ENCODE measurements around the gene FBLN2. TPM values are rescaled to one million over a fixed set of nuclear protein-coding genes. Genes with fewer than 3 reads are reported as not detected.

FBLN2 gene
- total RNA-seq, 1 experiment from 2014 or later, result not detected

DNA sequence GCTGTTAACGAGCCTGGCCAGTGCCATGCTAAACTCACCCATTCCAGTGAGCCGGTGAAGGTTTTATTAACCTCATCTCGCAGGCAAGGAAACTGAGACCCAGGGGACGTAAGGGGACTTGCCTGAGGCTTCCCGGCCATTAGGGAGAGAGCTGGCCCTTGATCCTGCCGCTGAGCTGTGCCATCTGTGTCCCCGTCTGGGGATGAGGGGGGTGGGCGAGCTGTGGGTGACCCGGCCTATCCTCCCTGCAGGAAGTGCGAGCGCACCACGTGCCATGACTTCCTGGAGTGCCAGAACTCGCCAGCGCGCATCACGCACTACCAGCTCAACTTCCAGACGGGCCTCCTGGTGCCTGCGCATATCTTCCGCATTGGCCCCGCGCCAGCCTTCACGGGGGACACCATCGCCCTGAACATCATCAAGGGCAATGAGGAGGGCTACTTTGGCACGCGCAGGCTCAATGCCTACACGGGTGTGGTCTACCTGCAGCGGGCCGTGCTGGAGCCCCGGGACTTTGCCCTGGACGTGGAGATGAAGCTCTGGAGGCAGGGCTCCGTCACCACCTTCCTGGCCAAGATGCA lies 88.5 kb downstream of the FBLN2 start:
- Histone ChIP-seq H3K36me3 (no peaks in the 10 kb centered on the region), H3K27me3 (peaks cover 26% of the 10 kb centered on the region; the same call in 1 of the 2 replicates), H3K4me3 (no peak overlapping the region), H3K27ac (no peak overlapping the region), H3K4me1 (no peaks in the 10 kb centered on the region), H3K9me3 (replicated peaks) (no peaks in the 10 kb centered on the region)
- no peak for DNase-seq

DNA sequence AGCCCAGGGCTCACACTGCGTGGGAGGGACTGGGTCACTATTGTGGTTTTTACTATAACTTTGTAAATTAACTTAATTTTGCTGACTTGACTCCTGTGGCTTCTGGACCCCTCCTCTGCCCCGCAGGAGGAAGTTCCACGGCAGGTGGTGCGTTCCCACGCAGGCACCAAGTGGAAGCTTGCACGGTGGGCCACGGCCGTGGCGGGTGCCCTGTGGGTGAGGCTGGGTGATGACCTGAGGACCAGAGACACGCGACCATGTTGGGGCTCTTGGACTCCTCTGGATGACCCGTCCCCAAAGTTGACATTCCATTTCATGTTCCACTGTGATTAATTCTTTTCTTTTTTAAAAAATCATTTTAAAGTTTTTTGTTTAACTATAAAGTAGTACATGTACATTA lies 89.0 kb downstream of the FBLN2 start:
- no peaks in the 10 kb centered on the region for H3K4me1 ChIP-seq
- H3K36me3 ChIP-seq, result no peaks in the 10 kb centered on the region
- no peaks in the 10 kb centered on the region for H3K9me3 ChIP-seq (replicated peaks)
- H3K27me3 ChIP-seq, result peaks cover 23% of the 10 kb centered on the region; the same call in 1 of the 2 replicates
- no peak overlapping the region for H3K27ac ChIP-seq
- DNase-seq, result no peak
- no peak overlapping the region for H3K4me3 ChIP-seq

DNA sequence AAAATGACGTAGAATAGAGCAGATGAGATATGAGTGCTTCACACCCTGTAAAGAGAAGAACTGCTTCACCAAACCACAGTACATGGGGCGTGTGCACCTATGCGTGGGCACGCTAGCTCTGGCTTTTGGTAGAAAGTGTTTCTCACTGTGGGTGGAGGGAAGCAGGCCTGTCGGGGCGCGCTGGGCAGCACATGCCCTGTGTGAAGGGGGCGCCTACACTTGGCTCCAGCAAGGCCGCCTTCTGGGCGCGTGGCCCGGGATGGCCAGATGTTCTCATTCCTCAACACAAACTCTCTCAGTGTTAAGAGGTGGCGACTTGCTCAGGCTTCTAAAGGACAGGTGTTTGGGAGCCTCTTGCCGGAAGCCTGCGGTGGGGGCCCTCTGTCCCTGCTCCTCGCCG lies 90.0 kb downstream of the FBLN2 start:
- H3K4me1 ChIP-seq, result no peaks in the 10 kb centered on the region
- no peaks in the 10 kb centered on the region for H3K9me3 ChIP-seq (replicated peaks)
- no peak overlapping the region for H3K27ac ChIP-seq
- no peaks in the 10 kb centered on the region for H3K36me3 ChIP-seq
- H3K27me3 ChIP-seq, result peaks cover 17% of the 10 kb centered on the region
- H3K4me3 ChIP-seq, result no peak overlapping the region
- peak in 1 of 2 experiments; percentile 20 for DNase-seq

DNA sequence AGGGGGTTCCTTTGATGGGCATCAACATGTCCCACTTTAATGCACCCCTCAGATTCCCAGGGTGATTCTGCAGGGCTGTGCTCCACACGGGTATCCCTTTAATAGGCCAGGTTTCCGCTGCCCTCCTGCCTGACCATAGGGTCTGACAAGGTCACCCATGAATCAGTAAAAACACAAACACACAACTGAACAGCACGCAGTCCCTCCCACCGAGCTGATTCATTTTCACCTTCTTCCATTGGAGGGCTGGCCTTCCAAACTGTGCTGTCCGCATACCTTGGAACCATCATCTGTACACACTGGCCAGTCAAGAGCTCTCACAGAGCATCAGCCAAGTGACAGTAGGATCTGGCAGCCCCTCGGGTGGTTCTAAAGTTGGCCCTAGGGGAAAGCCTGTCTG lies 93.7 kb downstream of the FBLN2 start:
- H3K36me3 ChIP-seq, result no peaks in the 10 kb centered on the region
- no peak overlapping the region for H3K4me3 ChIP-seq
- DNase-seq, result no peak
- H3K9me3 ChIP-seq (replicated peaks), result no peaks in the 10 kb centered on the region
- peaks cover 6% of the 10 kb centered on the region for H3K27me3 ChIP-seq
- no peaks in the 10 kb centered on the region for H3K4me1 ChIP-seq
- H3K27ac ChIP-seq, result no peak overlapping the region

DNA sequence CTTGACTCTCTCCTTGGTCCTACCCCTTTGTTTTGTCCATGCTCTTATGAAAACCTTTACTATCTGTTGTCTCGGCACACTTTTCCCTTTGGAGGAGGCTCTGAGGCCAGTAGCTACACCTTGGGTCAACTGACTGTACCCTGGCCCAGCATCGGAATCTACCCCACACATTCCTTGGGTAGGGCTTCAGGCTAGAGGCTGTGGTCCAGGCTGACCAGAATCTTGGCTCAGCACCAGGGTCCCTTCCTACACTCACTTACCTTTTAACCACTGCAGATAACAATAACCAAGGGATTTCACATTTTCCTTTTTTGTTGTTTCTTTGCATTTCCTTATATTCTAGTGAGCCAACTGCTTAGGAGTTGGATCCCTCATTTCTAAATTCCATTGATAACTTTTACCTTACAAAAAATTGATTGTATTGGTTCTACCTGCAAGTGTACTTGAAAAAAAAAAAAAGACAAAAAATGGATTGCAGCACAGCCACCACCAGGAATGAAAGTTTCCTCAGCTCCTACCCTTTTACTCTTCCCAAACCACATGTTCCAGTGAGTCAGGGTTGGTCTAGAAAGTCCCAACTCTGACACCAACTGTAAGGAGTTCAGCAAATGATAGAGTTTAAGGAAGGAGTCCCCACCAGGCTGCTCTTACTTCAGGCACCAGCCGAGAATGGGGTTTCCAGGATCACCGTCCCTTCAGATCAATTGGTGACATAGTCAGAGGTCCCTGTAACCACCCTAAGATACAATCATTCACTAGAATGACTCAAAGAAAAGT lies 95.6 kb downstream of the FBLN2 start:
- H3K27ac ChIP-seq, result no peak overlapping the region
- DNase-seq, result no peak
- no peaks in the 10 kb centered on the region for H3K9me3 ChIP-seq (replicated peaks)
- H3K4me1 ChIP-seq, result no peaks in the 10 kb centered on the region
- no peaks in the 10 kb centered on the region; the same call in 1 of the 2 replicates for H3K27me3 ChIP-seq
- H3K36me3 ChIP-seq, result no peaks in the 10 kb centered on the region
- no peak overlapping the region for H3K4me3 ChIP-seq

- Histone ChIP-seq H3K27me3 (no peaks in the 10 kb centered on the region; the same call in none of the 2 replicates), H3K27ac (no peak overlapping the region), H3K4me1 (no peaks in the 10 kb centered on the region), H3K9me3 (replicated peaks) (no peaks in the 10 kb centered on the region), H3K4me3 (no peak overlapping the region), H3K36me3 (no peaks in the 10 kb centered on the region)
- no peak for DNase-seq
Observed at GRCh38 chr3:13645801-13646637, 97.1 kb downstream of the FBLN2 start.

DNA sequence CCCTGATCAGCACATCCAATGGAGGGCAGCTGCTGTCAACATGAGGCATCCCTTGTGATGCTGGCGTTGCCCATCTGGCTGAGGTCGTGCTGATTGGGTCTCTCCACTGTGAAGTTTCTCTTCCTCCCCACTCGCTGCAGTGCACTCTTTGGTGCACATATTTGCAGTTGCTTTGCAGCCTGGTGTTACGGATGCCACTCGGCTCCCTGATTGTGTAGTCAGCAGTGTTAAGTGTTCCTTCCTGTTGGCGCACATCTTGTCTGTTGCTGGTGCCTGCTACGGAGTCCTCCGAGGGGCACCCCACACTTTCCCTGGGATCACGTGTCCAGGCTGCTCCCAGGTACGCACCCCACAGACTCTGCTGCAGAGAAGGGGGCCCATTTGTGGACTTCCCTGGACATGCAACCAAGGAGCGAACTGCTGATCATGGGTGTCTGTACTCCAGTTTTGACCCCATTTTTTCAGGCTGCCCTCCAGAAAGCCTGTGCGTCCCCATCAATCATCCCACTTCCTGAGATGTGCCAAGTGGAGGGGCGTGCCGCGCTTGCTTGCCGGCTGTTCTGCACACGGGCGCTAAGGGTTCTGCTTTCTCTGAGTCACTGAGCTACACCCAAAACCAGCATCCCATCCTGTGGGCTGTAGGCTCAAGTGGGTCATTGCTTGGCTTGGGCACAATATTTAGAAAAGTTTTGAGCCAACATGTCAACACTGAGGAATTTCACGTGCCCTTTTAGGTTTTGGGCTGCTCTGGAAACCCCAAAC lies 98.6 kb downstream of the FBLN2 start:
- no peaks in the 10 kb centered on the region; the same call in none of the 2 replicates for H3K27me3 ChIP-seq
- no peak overlapping the region for H3K4me3 ChIP-seq
- no peak overlapping the region for H3K27ac ChIP-seq
- no peak for DNase-seq
- H3K36me3 ChIP-seq, result no peaks in the 10 kb centered on the region
- no peaks in the 10 kb centered on the region for H3K4me1 ChIP-seq
- H3K9me3 ChIP-seq (replicated peaks), result no peaks in the 10 kb centered on the region

- Histone ChIP-seq H3K4me1 (no peaks in the 10 kb centered on the region), H3K27ac (no peak overlapping the region), H3K4me3 (no peak overlapping the region)
Observed at GRCh38 chr3:13648060-13649001, 99.4 kb downstream of the FBLN2 start.

GRCh38 chr3:13650210-13651056 lies 101.5 kb downstream of the FBLN2 start:
- Histone ChIP-seq H3K36me3 (no peaks in the 10 kb centered on the region), H3K4me1 (no peaks in the 10 kb centered on the region), H3K4me3 (no peak overlapping the region), H3K9me3 (replicated peaks) (no peaks in the 10 kb centered on the region), H3K27ac (no peak overlapping the region), H3K27me3 (no peaks in the 10 kb centered on the region; the same call in 1 of the 2 replicates)
- peak; percentile 50 to 60 for DNase-seq

More at GRCh38 chr3:13648060-13649001, 99.4 kb downstream of the FBLN2 start:
- DNase-seq, result peak; percentile 70 to 84
- Histone ChIP-seq H3K36me3 (no peaks in the 10 kb centered on the region), H3K9me3 (replicated peaks) (no peaks in the 10 kb centered on the region), H3K27me3 (no peaks in the 10 kb centered on the region; the same call in none of the 2 replicates)

DNA sequence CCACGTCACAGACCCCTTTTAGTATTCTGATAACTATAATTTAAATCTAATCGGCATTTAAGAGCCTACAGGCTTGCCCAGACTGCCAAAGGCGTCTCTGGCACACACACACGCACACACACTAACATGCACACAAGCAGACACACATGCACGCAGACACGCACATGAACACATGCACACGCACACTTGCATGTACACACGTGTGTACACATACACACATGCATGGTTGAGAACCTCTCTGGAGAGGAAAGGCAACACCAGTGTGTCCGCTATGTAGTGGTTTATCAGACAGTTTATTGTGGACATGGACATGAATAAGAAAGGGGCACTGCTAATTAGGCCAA lies 102.1 kb downstream of the FBLN2 start:
- H3K9me3 ChIP-seq (replicated peaks), result no peaks in the 10 kb centered on the region
- H3K27ac ChIP-seq, result no peak overlapping the region
- no peak overlapping the region for H3K4me3 ChIP-seq
- no peaks in the 10 kb centered on the region for H3K36me3 ChIP-seq
- H3K27me3 ChIP-seq, result no peaks in the 10 kb centered on the region; the same call in 1 of the 2 replicates
- no peak for DNase-seq
- H3K4me1 ChIP-seq, result no peaks in the 10 kb centered on the region

GRCh38 chr3:13651775-13652428 lies 103.0 kb downstream of the FBLN2 start:
- H3K9me3 ChIP-seq (replicated peaks), result no peaks in the 10 kb centered on the region
- no peaks in the 10 kb centered on the region; the same call in 1 of the 2 replicates for H3K27me3 ChIP-seq

DNA sequence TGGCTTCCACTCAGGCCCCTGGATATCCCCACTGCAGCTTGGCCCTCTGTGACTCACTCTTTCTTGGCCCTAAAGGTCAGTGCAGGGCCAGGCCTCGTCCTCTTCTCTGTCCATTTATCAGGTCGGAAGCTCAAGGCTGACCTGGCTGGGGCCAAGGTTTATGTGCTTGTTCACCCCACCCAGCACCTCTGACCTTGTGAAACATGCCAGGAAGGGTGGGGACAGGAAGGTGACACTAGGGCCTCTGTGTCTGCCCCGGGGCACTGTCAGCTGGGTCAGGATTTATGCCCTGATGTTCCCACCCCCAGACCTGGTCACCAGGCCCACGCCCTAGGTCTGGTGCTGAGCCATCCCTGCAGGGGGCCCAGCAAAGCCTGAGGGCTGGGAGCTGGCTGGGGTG lies 103.8 kb downstream of the FBLN2 start:
- Histone ChIP-seq H3K9me3 (replicated peaks) (no peaks in the 10 kb centered on the region), H3K27me3 (no peaks in the 10 kb centered on the region; the same call in 1 of the 2 replicates), H3K4me1 (no peaks in the 10 kb centered on the region), H3K36me3 (no peaks in the 10 kb centered on the region), H3K27ac (no peak overlapping the region), H3K4me3 (no peak overlapping the region)
- no peak for DNase-seq

More at GRCh38 chr3:13651775-13652428, 103.0 kb downstream of the FBLN2 start:
- H3K4me3 ChIP-seq, result no peak overlapping the region
- no peaks in the 10 kb centered on the region for H3K36me3 ChIP-seq
- no peak for DNase-seq
- no peaks in the 10 kb centered on the region for H3K4me1 ChIP-seq
- no peak overlapping the region for H3K27ac ChIP-seq
